NCI-H748 (cell line): ENCODE measurements around the gene TNFAIP1.
"Not testable (repeated sequence)": the region's sequence is repeated elsewhere in the genome, so short reads cannot be mapped to it uniquely, and the experiment has no call there.

Experiments used
- DNase-seq: peaks from one replicate; lab custom pipeline; 2025; ENCODE audit not compliant: unreplicated experiment; lab: John Stamatoyannopoulos, UW

Gene TNFAIP1, protein sequence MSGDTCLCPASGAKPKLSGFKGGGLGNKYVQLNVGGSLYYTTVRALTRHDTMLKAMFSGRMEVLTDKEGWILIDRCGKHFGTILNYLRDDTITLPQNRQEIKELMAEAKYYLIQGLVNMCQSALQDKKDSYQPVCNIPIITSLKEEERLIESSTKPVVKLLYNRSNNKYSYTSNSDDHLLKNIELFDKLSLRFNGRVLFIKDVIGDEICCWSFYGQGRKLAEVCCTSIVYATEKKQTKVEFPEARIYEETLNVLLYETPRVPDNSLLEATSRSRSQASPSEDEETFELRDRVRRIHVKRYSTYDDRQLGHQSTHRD

DNA sequence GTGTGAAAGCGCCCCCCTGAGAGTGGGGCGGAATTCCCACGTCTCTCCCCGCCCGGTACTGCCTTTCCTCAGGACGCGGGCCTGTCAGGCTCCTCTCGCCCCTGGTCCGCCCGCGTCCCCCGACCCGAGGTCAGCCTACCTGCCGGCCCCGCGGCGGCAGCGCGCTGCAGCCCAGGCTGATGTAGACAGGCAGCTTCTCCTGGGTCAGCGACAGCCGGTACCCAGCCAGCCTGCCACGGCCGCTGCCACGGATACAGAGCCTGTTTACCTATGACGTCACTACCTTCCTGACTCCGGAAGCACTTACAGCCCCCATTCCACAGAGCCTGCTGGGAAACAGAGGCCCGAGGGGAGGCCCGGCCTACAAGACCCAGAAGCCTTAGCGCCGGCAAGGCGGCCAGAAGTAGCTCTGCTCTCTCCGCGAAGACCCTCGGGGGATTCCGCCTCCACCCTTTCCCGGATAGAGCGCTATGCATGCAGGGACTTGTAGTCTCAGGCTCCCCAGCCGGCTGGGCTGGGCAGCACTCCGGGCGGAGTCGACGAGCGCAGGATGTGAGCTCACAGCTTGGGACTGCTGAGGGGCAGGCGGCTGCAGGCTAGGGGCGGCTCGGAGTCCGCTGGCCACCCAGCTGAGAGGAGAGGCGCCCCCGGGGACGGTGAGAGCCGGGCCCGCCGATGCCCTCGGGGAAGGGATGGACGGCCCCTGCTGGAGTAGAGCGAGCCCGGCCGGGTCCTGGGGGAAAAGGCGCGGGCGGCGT is at the start of gene TNFAIP1, which contains the start of gene IFT20:
TNFAIP1 (plus strand) TSS at position 561 of the 758 bp plus-strand sequence. CDS start 3,761 bp downstream, outside the sequence.
IFT20 (minus strand) TSS at position 272 of the 758 bp plus-strand sequence. CDS start 3,487 bp downstream, outside the sequence.
- peak; percentile 100 for DNase-seq

DNA sequence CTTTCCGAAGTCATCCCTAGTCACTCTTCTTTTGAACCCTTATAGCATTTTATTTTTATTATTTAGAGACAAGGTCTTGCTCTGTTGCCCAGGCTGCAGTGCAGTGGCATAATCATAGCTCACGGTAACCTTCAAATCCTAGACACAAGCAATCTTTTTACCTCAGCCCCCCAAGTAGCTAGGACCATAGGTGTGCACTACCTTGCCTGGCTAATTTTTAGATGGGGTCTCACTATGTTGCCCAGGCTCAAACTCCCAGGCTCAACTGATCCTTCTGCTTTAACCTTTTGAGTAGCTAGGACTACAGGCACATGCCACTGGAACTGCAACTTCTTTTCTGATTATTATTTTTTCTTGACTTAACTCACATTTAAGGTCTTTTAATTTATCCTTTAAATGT is 49.6 kb upstream of the TNFAIP1 start:
- no peak for DNase-seq

DNA sequence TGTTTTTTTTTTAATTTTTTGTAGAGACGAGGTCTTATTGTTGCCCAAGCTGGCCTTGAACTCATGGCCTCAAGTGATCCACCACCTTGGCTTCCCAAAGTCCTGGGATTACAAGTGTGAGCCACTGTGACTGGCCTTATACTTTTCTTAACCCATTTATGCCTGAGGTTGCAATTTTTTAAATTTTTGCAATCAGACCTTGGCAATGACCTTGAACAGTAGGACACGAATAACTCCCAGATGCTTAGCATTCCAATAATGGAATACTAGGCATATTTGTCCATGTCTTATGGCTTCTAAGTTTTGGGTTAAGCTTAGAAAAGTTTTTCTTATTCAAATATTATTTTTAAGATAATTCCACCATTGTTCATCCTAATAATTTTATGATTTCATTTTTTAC is 44.9 kb upstream of the TNFAIP1 start:
- no peak for DNase-seq

DNA sequence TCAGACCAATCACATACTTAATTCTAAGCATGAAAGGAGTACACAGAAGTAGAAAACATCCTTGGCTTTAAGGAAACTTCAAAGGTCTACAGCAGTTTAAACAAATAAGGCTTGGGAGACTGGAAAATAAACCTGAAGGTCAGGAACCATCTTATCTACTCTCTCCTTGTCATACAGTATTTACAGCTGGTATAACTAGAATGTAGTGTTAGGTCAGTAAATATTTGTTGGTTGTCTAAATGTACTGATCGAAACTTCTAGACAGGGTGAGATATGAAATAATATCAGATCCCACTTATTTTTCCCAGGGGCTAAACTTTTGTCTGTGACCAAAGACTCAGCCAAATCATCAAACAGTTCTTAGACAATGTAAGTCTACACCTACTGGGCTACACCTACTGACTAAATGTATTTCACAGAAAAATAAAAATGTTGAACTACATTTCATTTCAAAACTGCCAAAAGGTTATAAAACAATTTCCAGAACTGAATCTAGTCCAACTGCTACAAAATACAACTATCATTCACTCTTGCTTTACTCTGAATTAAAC is 43.7 kb upstream of the TNFAIP1 start:
- no peak for DNase-seq

DNA sequence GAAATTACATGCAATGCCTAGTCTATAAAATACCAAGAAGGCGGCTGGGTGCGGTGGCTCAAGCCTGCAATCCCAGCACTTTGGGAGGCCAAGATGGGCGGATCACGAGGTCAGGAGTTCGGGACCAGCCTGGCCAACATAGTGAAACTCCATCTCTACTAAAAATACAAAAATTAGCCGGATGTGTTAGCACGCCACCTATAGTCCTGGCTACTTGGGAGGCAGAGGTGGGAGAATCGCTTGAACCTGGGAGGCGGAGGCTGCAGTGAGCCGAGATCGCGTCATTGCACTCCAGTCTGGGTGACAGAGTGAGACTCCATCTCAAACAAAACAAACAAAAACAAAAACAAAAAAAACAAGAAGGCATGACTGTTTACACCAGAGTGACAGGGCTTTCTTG is 42.7 kb upstream of the TNFAIP1 start:
- DNase-seq: not testable (repeated sequence)

DNA sequence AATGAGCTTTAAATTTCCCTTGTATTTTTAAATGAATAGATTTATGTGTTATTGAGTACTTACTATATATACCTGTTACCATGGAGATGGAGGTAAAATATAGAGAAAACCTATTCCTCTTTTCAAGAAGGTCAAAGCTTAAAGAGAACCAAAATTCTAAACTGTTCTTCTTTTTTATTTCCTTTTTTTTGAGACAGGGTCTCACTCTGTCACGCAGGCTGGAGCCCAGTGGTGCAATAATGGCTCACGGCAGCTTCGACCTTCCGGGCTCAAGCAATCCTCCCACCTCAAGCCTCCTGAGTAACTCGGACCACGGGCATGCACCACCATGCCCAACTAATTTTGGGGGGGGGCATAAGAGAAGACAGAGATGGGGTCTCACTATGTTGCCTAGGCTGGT is 41.6 kb upstream of the TNFAIP1 start:
- no peak for DNase-seq

DNA sequence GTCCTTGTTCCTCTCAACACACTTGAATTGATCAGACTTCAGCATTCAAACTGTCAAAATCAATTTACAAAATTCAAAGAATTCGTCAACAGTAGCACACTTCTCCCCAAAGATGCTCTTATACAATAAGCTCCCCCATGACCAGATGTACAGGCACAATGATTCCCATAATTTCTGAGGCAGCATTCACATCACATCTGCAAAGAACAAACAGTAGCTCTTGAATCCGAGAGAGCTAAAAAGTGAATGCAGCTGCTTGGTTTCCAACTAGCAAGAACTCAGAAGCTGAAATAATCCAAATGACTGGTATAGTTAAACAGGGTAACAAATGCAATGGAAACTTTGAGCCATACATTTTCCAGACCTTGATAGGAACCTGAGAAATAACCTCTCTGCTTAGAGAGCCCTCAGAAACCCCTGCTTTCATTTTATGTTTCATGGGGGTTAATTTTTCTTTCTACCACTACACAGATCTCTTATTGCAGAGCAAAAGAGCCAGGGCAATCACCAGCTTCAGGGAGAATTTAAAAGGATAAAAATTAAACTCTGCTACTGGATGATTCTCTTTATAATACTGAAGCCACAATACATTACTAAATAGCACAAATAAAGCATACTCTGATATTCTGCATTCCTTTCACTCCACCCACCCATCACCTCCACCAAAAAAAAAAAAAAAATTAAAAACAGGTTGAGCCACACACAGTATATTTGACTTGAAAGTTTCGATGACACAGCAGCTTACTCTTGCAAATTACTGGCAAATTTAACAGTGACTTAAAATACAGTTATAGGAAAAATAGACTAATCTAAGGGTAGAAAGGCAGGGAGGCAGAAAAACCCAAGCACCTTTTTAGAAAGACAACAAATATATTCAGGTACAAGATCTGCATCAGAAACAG is 39.6 kb upstream of the TNFAIP1 start:
- DNase-seq: no peak

DNA sequence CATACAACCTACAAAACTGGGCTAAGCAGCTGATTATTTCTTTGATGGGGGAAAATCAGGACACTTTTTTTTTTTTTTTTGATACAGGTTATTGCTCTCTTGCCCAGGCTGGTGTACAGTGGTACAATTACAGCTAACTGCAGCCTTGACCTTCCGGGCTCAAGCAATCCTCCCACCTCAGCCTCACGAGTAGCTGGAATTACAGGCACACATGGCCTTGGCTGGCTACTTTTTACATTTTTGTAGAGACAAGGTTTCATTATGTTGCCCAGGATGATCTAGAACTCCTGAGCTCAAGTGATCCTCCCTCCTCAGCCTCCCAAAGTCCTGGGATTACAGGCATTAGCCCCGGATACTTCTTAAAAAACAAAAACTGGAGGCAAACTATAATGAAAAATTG is 37.1 kb upstream of the TNFAIP1 start:
- no peak for DNase-seq

DNA sequence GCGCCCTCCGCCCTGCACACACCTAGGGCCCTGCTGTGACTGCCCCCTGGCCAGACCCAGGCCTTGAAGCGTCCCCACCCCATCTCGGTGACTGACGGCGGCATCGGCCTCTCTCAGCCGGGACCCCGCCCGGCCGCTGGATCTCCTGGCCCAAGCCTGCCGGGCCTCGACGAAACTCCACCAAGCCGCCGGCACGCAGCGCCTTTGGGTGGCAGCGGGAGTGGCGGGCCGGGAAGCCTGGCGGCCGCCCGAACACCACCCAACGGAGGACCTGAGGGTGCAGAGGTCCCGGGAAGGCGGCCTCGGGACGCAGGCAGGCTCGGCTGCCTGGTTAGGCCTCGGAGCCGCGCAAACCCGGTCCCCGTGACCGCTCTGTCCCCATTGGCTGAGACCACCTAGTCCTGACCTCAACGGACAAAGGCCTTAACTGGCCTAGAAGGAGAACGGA is 28.6 kb upstream of the TNFAIP1 start:
- DNase-seq: no peak

DNA sequence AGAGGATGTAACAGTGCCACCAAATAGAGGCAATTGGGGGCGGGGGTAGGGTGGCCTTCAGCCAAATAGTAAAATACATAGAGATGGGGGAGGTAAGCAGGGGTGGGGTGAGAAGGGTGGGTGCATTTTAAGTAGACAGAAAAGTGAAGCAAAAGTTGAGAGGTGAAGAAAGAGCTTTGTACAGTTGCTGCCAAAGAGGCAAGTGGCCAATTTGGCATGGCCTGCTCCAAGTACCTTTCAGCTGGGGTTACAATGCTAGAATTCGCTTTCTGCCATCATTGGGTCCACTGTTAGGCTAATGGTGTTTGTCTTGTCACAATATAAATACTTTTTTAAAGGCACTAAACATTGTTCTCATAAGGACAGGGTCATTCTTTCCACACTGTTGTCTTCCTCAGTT is 21.7 kb upstream of the TNFAIP1 start:
- DNase-seq: no peak

DNA sequence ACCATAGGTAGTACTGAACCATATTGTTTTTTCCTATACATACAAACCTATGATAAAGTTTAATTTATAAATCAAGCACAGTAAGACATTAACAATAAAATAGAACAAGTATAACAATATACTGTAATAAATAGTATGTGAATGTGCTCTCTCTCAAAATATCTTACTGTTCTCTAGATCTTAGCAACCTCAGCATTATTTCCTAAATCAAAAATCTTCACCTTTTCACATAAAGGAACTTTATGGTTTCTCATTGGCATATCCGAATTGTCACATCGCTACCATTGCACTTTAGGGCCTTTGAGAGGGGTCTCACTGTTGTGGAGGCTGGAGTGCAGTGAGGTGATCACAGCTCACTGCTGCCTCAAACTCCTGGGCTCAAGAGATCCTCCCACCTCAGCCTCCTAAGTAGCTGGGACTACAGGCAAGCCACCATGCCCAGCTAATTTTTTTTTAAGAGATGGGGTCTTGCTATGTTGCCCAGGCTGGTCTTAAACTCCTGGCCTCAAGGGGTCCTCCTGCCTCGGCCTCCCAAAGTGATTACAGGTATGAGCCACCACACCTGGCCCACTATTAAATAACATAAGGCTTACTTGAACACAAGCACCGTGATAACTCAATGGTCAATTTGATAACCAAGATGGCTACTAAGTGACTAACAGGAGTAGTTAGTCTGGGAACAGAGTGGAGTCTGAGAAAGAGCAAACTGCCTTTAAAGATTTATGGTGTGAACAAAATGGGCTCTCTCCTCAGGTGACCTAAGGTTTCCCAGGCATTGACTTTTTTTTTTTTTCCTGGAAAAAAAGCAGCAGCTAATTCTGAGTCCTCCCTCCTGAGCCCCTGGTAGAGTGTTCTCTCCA is 19.5 kb upstream of the TNFAIP1 start:
- no peak for DNase-seq

DNA sequence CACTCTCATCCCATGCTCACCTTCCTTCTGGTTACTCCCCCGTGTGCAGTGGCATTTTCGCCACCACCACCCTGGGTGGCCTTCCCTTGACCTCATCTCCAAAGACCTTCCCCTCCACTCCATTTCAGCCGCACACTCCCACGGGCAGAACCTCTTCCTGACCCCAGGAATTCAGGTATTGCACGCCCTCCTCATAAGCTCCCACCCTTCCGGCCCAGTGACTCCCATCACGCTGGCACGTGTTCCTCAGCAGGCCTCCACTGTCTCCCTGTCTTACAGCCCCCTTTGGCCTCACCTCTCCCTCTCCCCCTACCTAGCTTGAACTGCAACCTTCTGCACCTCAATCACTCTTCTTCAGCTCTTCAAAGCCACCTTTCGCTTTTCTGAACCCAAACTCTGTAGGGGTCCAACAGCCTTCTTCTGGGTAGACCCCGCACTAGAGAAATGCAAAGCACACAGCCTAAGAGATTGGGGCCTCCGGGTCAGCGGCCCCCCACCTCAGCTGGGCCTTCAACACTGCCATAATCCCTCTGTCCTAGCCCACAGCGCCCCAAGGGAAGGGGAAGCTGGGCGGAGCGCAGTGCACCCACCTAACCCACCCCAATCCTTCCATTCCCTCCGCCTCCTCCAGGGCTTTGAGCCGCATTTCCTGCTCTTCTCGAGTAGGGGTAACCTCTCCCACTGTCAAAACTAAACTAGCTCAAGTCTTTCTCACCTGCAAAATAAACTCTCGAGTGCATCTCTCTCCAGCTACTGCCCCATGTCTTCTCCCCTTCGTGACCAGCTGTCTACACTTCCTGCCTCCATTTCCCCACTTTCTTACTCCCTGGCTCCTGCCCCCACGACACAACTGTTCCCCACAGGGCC is 18.2 kb upstream of the TNFAIP1 start:
- DNase-seq: no peak

DNA sequence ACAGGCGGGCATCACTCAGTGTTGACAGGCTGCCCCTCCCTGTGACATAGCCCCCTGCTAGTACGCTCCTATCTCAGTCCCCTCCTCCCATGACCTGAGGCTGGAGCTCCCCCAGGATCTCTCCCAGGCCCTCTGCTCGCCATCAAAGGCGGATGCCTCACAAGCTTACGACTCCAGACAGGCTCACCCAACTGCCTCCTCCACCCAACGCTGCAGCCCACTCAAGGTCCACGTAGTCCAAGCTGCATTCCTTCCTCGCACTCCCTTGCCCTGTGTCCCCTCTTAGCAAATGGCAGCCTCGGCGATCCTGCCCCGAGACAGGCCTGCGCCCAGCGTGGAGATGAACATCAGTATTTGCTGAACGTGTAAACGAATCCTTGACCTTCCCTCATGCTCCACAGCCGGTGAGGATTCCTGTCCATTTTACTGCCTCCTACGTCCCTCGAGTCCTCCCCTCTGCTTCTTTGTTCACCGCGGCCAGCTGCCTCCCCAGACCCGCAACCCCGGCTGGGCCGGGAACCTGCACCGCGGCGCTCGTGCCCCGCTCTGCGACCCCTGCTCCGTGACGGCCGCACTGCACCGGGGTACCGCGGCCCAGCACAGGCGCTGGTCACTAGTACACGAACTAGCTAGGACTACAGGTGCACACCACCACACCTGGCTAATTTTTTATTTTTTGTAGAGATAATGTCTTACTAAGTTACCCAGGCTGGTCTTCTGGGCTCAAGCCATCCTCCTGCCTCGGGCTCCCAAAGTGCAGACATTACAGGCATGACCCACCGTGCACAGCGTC is 17.4 kb upstream of the TNFAIP1 start:
- DNase-seq: peak; percentile 33

DNA sequence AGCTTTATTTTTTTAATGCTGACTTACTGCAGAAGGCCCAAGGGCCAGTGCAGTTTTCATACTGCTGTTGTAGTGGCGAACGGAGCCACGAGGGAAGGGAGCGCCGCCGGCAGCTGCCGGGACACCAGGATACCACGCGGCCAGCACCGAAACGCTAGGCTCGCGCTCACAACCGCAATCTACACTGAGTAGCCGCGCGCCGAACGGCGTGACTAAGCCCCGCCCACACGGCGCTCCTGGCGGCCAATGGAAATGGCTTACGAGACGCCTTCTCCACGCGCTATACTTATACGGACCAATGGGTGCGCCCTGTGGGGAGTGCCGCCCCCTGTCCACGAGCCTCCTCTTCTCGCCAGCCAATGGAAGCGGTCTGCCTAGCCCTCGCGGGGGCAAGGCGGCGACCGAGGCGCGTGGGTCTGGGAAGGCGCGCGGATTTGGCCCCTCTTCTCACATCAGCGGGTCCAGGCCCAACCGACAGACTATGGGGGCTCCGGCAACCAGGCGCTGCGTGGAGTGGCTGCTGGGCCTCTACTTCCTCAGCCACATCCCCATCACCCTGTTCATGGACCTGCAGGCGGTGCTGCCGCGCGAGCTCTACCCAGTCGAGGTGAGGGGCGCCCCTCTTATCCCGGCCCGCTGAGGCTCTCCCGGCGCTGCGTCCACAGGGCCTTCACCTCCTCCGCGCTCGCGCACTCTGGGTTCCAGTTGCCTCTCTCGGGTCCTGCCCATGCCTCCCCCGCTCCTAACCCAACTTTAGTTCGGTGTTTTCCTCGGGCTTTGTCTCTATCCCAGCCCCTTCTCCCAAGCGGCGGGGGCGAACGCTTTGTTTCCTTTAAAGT is 16.6 kb upstream of the TNFAIP1 start, which contains the start of gene TMEM97:
TMEM97 (plus strand) TSS at position 442 of the 839 bp plus-strand sequence; CDS start at position 482, 40 bp downstream.
- DNase-seq: peak; percentile 100

DNA sequence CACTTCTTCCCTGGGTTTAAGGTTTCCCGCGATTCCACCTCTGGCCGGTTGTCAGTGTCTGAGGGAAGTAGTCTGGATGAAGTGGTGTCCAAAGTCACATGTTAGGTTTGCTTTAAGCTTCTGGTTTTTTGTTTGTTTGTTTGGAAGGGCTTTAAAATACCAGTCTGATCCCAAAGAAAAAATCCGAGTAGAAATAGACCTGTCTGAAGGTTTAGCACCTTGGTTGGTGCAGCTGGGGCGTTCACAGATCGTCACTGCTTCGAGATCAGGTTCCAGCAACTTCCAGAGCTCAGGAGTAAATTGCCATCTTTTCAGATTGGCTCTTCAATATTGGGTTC is 16.0 kb upstream of the TNFAIP1 start:
- DNase-seq: peak; percentile 69

DNA sequence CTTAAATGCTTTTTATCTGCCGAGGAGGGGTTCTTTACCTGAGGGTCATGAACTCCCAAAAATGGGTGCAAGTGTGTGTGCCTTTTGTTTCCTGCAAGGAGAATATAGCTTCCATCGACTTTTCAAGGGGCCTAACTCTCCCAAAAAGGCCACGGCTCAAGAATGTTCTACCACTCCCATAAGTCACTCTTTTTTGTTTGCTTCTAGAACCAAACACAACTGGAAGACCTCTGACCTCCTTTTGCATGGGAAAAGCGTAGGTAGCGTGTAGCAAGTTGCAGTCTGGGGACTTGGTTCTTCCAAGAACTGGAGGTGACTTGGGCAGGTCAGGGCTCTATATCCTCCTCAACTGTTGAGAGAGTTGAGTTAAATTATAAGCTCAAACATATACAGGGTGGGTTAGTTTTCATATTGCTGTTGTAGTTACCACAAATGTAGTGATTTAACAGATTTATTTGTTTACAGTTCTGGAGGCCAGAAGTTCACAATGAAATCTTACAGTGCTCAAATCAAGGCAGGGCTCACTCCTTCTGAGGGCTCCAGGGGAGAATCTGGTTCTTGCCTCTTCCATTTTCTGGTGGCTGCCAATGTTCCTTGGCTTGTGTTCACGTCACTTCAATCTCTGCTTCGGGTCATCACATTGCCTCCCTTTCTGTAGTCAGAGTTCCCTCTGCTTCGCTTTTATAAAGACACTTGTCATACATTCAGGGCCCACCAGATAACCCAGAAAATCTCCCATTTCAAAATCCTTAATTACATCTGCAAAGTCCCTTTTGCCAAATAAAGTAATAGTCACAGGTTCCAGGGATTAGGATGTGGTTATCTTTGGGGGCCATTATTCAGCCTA is 15.1 kb upstream of the TNFAIP1 start:
- no peak for DNase-seq
